Mononuclear cell (primary cell): ENCODE measurements around the gene KAZN. TPM values are rescaled to one million over a fixed set of nuclear protein-coding genes. Genes with fewer than 3 reads are reported as not detected.
"Not testable (repeated sequence)": the region's sequence is repeated elsewhere in the genome, so short reads cannot be mapped to it uniquely, and the experiment has no call there.

Source experiments
- H3K27me3 ChIP-seq: 2 replicates; pipeline ENCODE4 v1.6.0; 2011; ENCODE audit warnings: low read length, control low read depth; ENCODE audit not compliant: insufficient read depth
- H3K4me1 ChIP-seq: 2 replicates; pipeline ENCODE4 v1.5.1; 2011; ENCODE audit warnings: mild to moderate bottlenecking, low read length, control low read depth; ENCODE audit not compliant: insufficient read depth
- H3K4me3 ChIP-seq: 2 replicates; pipeline ENCODE4 v1.5.1; 2011; ENCODE audit warnings: mild to moderate bottlenecking, low read length, moderate library complexity
- H3K9me3 ChIP-seq: 2 replicates; pipeline ENCODE4 v1.5.1; 2011; ENCODE audit warnings: low read depth, mild to moderate bottlenecking, control low read depth, low read length
- total RNA-seq: library from RNA; depleted of rRNA; stranded (reverse); fragments of >200 nt; gene quantifications from one replicate; pipeline ENCODE4 v1.2.3, GENCODE V29; 2012

The KAZN gene
- total RNA-seq, 1 donor = 0.31 TPM

DNA sequence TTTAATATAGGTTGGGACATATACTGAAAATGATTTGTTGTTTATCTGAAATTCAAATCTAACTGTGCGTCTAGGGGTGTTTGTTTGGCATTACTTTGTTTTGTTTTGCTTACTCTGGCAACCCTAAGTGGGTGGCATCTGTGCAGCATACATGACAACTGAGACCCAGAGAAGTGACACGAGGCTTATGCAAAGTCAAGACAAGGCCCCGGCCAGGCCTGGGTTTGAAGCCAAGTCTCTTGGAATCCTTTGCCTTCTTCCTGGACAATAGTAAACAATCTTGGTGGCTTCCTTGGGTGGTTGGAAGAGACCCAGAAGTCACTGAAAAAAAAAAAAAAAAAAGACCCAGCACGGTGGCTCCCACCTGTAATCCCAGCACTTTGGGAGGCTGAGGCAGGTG is 357.5 kb downstream of the KAZN start:
- no peaks in the 10 kb centered on the region for H3K4me1 ChIP-seq

DNA sequence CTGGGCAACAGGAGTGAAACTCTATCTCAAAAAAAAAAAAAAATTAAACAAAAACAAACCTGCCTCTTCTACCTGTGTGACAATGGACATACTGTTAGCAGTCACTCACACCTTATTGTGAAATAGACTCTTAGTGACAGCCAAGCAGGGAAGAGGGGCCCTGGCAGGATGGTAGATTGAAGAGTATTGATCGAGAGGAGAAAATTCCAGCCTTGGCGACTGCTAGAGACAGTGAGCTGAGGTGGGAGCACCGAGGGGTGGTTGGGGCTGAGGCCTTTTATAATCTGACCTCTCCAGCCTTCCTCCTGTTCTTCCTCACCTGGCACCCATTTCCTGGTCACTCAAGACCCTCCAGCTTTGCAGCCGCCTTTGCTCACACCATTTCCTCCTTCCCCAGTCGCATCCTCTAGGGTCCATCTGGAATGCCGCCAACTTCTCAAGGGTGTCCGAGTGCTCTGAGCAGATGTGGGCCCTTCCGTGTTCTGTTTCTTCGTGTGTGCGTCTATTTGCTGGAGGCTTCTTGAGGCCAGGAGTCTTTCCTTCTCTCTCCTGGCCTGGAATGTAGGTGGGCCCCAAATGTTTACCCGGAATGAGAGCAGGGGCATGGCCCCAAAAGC is 358.2 kb downstream of the KAZN start:
- no peaks in the 10 kb centered on the region for H3K4me1 ChIP-seq
- H3K4me3 ChIP-seq = no peak overlapping the region
- H3K9me3 ChIP-seq = no peaks in the 10 kb centered on the region
- H3K27me3 ChIP-seq = no peaks in the 10 kb centered on the region

More for the DNA sequence above, 357.5 kb downstream of the KAZN start:
- Histone ChIP-seq H3K9me3 (no peaks in the 10 kb centered on the region), H3K4me3 (no peak overlapping the region), H3K27me3 (no peaks in the 10 kb centered on the region)

DNA sequence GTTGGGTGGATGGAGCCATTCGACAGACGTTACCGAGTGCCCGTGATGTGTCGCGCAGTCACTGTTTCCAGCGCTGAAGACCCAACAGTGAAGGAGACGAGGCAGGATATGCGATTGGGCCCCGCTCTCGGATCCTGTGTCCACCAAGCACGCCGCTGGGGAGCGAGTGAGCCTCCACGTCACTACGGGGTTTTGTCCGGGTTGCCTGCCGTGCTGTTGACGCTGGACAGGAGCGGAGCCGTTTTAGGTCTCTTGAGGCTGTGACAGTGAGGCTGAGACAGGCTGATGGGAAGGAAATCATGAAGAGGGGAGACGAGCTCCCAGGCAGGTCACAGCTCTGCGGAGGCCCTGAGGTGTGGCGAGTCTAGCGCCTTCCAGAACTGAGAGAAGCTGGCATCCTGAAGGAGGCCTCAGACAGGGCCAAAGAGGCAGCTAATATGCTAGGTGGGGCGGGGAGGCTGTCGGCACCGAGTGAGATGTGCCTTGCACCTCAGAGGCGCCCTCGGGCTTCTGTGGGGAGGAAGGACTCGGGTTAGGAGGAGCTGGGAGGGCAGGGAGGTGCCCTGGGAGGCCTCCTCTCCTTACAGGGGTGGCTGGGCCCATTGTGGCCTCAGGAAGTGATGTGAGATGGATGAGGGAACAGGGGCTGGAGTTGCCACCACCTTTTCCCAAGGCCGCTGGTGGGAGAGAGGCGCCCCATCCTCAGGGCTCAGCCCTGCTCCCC is 359.1 kb downstream of the KAZN start:
- H3K4me1 ChIP-seq = no peaks in the 10 kb centered on the region
- H3K27me3 ChIP-seq = no peaks in the 10 kb centered on the region
- no peaks in the 10 kb centered on the region for H3K9me3 ChIP-seq
- H3K4me3 ChIP-seq = no peak overlapping the region

DNA sequence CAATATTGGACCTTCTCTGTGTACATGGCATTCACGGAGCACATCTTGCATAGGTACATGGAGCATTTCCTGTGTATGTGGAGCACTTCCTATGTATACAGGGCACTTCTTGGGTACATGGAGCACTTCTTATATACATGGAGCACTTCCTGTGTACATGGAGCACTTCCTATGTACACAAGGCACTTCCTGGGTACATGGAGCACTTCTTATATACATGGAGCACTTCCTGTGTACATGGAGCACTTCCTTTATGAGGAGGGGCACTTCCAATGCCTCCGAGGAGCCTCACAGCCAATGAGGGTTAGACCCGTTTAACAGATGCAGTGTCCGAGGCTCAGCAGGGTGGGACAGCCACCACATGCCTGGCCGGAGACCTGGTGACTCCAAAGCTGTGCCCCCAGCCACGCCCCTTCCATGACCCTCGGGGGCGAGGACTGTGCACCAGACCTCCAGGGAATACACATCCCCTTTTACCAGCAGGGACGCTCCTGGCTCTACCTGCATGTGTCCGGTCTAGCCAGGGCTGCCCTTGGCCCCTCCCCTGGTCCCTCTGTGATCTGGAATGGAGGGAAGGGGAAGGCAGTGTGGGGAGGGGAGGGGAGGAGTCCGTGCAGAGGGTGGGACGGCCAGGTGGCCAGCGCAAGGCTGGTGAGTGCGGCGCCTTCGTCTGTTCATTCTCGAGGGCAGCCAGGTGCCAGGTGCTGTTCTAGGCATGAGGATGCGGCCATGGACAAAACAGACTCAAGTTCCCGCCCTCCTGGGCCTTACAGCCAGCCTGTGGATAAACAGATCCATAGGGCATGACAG is 360.0 kb downstream of the KAZN start:
- no peak overlapping the region for H3K4me3 ChIP-seq
- no peaks in the 10 kb centered on the region for H3K27me3 ChIP-seq
- no peaks in the 10 kb centered on the region for H3K9me3 ChIP-seq
- no peaks in the 10 kb centered on the region for H3K4me1 ChIP-seq

DNA sequence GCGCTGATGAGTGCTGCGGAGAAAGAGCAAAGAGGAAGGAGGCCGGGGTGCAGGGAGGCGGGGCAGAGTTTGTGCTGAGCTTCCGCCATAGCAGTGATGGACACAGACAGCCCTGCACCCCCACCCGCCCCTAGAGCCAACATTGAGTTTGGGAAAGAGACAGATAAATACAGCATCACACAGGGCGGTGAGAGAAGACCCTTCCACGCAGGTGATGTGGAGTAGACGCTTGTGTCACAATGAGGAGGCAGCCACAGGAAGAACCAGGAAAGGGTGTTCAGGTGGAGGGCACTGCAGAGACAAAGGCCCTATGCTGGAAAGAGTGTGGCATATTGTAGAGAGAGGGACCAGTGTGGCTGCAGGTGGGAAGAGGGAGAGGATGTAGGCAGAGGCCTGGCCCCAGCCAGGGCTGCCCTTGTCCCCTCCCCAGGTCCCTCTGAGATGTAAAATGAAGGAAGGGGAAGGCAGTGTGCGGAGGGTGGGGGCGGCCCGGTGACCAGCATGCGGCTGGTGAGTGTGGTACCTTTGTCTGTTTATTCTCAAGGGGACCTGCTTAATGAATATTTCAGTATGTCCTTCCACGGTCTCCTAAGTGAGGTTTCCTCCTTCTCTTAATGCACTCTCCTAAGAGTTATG is 360.7 kb downstream of the KAZN start:
- H3K4me1 ChIP-seq = no peaks in the 10 kb centered on the region
- no peaks in the 10 kb centered on the region for H3K9me3 ChIP-seq
- H3K27me3 ChIP-seq = no peaks in the 10 kb centered on the region
- no peak overlapping the region for H3K4me3 ChIP-seq

DNA sequence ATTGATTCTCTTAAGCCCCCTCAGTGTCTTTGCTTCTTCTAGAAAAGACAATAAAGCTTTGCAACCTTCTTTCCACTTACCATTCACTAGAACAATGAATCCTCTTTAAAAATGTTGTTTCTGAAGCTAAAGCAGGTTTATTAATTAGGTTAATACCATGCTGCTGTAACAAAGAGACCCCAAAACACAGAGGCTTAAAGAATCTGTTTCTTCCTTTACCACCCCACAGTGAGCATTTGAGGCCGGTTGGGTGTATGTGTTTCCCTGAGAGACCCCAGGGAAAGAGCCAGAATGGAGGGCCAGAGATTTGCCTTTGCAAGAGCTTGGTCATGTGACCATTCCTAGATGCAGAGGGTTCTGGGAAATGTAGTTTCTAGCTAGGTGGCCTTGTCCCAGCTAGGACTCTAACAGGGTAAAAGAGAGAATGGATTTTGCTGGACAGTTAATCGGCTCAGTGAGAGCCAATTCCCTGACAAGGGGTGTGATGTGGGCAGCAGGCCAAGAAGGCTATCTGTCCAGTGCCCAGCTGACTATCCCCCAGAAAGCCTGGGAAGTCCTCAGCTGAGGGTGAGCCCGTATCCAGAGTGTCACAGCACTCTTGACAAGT is 363.3 kb downstream of the KAZN start:
- Histone ChIP-seq H3K27me3 (no peaks in the 10 kb centered on the region), H3K4me1 (no peaks in the 10 kb centered on the region), H3K9me3 (no peaks in the 10 kb centered on the region), H3K4me3 (no peak overlapping the region)

DNA sequence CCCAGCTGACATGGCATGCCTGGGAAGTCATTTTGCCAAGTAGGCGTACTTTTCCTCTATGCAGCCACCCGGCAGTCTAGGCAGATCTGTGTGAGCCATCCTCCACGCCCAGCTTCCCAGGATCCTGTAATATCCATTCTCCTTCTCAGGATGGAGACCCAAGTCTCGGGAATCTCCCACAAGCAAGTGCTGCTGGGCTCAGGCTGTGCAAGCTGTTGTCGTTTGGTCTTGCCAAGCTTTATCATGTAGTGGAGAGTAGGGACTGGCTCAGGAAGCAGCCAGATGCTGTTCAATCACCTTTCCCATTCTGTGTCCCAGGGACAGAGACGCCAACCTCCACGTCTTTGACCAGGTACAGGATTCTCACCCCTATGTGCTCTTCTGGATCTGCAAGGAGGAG is 363.9 kb downstream of the KAZN start:
- no peak overlapping the region for H3K4me3 ChIP-seq
- H3K4me1 ChIP-seq = no peaks in the 10 kb centered on the region
- no peaks in the 10 kb centered on the region for H3K27me3 ChIP-seq
- no peaks in the 10 kb centered on the region for H3K9me3 ChIP-seq

DNA sequence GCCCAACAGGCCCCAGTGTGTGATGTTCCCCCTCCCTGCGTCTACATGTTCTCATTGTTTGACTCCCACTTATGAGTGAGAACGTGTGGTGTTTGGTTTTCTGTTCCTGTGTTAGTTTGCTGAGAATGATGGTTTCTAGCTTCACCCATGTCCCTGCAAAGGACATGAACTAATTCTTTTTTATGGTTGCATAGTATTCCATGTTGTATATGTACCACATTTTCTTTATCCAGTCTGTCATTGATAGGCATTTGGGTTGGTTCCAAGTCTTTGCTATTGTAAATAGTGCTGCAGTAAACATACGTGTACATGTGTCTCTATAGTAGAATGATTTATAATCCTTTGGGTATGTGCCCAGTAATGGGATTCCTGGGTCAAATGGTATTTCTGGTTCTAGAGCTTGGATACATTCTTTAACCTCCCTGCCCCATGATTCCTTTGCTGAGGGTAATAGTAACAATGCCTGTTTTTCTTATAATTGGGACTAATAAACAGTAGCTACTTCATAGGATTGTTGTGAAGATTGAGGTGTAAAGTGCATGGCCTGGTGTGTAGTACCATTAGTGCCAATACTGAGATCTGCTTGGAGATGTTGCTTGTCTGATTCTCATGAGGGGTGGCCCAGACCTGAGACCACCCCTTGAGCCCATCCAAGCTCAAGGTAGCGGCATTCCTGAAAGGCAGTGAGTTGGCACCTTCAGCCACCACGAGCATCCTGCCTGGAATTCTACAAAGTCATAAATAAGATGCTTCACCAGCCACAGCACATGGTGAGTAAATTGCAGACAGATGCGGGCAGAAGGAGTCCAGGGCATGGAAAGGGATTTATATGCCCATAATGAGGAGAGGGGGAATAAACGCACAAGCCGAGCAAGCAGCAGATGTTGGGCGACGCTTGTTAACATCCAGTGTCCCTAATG is 365.6 kb downstream of the KAZN start:
- H3K27me3 ChIP-seq, H3K9me3 ChIP-seq, H3K4me3 ChIP-seq, H3K4me1 ChIP-seq: not testable (repeated sequence)

DNA sequence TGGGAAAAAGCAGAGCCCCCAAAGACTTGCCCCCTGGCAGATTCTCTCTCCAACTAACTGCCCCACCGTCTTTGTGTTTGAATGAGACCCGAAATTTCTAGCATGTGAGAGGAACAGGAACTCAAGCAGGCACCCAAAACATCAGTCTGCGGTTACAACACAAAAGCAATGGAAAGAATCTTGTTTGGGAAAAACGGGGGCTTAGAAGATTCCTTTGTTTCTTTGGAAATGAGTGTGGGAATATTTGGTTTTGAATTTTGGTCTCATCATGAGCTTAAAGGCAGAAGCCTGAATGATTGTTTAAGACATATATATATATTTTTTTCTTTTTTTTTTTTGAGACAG is 366.2 kb downstream of the KAZN start:
- H3K4me3 ChIP-seq = no peak overlapping the region
- no peaks in the 10 kb centered on the region for H3K9me3 ChIP-seq
- no peaks in the 10 kb centered on the region for H3K27me3 ChIP-seq
- no peaks in the 10 kb centered on the region for H3K4me1 ChIP-seq

DNA sequence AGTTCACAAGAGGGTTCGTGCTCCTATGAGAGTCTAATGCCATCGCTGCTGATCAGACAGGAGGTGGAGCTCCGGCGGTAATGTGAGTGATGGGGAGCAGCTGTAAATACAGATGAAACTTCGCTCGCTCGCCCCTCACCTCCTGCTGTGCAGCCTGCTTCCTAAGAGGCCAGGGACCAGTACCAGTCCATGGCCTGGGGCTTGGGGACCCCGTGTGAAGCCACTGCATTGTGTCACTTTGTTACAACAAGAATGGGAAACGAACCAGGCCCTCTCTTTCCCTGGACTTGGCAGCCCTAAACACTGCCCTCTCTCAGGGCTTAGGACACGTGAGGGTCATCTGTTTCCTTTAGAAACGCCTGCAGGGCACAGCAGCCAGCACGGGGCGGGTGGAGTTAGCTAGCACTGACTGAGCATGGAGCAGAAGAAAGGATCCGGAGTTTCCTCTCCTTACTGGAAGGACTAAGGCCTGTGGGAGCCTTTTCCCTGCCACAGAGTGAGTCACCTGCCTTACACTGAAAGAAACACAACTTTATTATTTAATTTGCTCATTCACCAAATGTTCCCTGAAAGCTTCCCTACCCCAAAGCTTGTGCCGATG is 369.9 kb downstream of the KAZN start:
- H3K4me1 ChIP-seq = no peaks in the 10 kb centered on the region
- no peaks in the 10 kb centered on the region for H3K9me3 ChIP-seq
- no peak overlapping the region for H3K4me3 ChIP-seq
- H3K27me3 ChIP-seq = no peaks in the 10 kb centered on the region

DNA sequence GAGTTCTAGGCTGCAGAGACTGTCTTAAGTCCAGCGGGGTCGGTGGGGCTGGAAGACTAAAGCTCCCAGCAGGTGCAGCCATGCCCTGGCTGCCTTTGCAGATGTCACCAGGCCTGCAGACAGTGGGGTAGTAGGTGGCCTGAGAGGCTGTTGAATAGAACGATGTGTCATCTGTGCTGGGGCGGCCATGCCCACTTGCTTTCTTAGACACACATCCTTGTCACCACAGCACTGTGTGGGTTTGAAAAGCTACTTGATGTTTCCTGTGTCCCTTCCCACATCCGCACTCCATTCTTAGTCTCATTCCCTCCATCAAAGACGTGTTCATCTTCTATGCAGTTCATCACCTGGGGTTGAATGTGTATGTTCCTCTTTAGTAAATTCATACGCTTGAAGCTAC is 370.5 kb downstream of the KAZN start:
- H3K4me3 ChIP-seq = no peak overlapping the region

DNA sequence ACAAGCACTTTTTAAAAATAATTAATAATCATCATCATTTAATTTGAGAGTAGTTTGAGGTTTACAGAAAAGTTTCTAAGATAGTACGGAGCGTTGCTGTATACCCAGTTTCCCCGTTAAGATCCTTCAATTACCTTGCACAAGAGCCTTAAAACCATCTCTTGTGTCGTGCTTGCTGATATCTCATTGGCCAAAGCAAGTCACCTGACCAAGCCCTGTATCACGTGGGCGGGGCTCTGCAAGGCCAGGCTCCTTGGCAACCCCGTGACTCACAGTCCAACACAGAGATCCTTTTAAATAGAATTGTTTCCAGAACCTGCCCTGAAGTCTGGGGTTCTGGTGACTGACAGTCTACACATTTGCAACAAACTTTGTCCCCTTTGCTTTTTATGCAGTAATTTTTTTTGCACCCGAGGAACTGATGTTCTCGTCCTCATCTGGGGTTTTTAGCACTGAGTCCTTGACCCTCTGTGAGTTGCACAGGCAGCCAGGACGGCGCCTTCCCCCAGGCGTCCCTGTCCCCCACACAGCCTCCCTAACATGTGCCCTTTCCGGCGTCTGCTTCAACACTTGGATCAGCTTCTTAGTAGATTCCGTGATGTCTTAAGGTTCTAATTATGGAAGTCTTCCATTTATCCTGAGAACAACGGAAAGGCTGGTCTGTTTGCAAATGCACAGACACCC is 371.8 kb downstream of the KAZN start:
- H3K4me1 ChIP-seq = no peaks in the 10 kb centered on the region
- H3K4me3 ChIP-seq = no peak overlapping the region
- H3K9me3 ChIP-seq = no peaks in the 10 kb centered on the region
- H3K27me3 ChIP-seq = no peaks in the 10 kb centered on the region

More for the DNA sequence above, 370.5 kb downstream of the KAZN start:
- Histone ChIP-seq H3K9me3 (no peaks in the 10 kb centered on the region), H3K4me1 (no peaks in the 10 kb centered on the region), H3K27me3 (no peaks in the 10 kb centered on the region)

DNA sequence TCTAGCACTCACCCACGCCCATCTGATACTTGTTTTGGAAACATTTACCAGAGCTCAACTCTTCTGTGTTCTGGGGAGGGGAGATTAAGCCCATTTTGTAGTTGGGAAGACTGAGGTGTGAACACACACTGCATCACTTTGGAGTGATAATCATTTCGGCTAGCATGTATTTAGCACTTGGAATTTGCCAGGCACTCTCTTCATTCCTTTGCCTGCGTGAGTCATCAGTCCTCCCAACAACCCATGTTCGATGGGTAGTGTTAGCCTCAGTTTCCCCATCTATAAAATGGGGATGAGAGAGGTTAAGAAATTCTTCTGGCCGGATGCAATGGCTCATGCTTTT is 372.3 kb downstream of the KAZN start:
- Histone ChIP-seq H3K4me1 (no peaks in the 10 kb centered on the region), H3K27me3 (no peaks in the 10 kb centered on the region), H3K4me3 (no peak overlapping the region), H3K9me3 (no peaks in the 10 kb centered on the region)
